Small intestine (tissue), 7 donors: ENCODE results near the gene DSC2. TPM values are rescaled to one million over a fixed set of nuclear protein-coding genes. Genes with fewer than 3 reads are reported as not detected.
"Not testable (repeated sequence)": the region's sequence is repeated elsewhere in the genome, so short reads cannot be mapped to it uniquely, and the experiment has no call there.

Experiments used
- DNase-seq, 2 donors: peaks; one replicate each; pipeline versions ENCODE4 v3.0.0 to v3.0.0-alpha.2; 2013
- FAIRE-seq: peaks from 2 replicates; lab custom pipeline; 2012; peaks lifted over from hg19 to GRCh38; lab: Jason Lieb, UNC
- H3K27ac ChIP-seq, 3 donors: one replicate each; pipeline ENCODE4 v1.5.1; 2013; ENCODE audit warnings: low read length in 2 of 3, mild to moderate bottlenecking in 2 of 3, control low read depth in 1 of 3, inconsistent platforms in 1 of 3, low read depth in 1 of 3, moderate library complexity in 1 of 3
- H3K27me3 ChIP-seq, 3 donors: one replicate each; pipeline ENCODE4 v1.6.1; 2013; ENCODE audit warnings: low read length in 3 of 3, inconsistent platforms in 1 of 3; ENCODE audit not compliant: control insufficient read depth in 3 of 3, insufficient read depth in 3 of 3
- H3K36me3 ChIP-seq, 3 donors: one replicate each; pipeline ENCODE4 v1.6.1; 2013; ENCODE audit warnings: low read length in 3 of 3, inconsistent platforms in 1 of 3, low read depth in 1 of 3, mild to moderate bottlenecking in 1 of 3, moderate library complexity in 1 of 3; ENCODE audit not compliant: control insufficient read depth in 3 of 3, insufficient read depth in 2 of 3
- H3K4me1 ChIP-seq, 3 donors: one replicate each; pipeline ENCODE4 v1.6.1; 2013; ENCODE audit warnings: low read length in 2 of 3, inconsistent platforms in 1 of 3, low read depth in 1 of 3, mild to moderate bottlenecking in 1 of 3, moderate library complexity in 1 of 3; ENCODE audit not compliant: control insufficient read depth in 3 of 3, insufficient read depth in 2 of 3
- H3K4me3 ChIP-seq, 3 donors: one replicate each; pipeline ENCODE4 v1.5.1; 2013; ENCODE audit warnings: low read length in 3 of 3, control low read depth in 1 of 3, inconsistent platforms in 1 of 3, low read depth in 1 of 3, mild to moderate bottlenecking in 1 of 3, moderate library complexity in 1 of 3
- H3K9me3 ChIP-seq, 2 donors: one replicate each; pipeline ENCODE4 v1.6.1; 2013; ENCODE audit warnings: low read depth in 1 of 2, low read length in 1 of 2; ENCODE audit not compliant: control insufficient read depth in 2 of 2, insufficient read depth in 1 of 2
- WGBS, 3 donors: extraction: QIAGEN DNeasy Blood & Tissue Kit; methylation state at CpG; one replicate each; pipeline ENCODE4 v1.1.7; 2013; 5-methylcytosine and 5-hydroxymethylcytosine counted together
- polyA plus RNA-seq, 4 donors: library from polyadenylated mRNA; stranded (reverse) in 3 of 4; unstranded in 1 of 4; fragments of 200-250 nt in 3 of 4; fragments of 120-200 nt in 1 of 4; gene quantifications; one replicate each; pipeline versions ENCODE4 v1.2.1 to v1.2.3, GENCODE V29; 2013
- donor health status: healthy with polysubstance abuse.
- donor health status: control.
- donor health status: control.
- donor health status: Bipolar disorder and iron deficiency.
- donor health status: healthy.

DSC2 gene
- polyA plus RNA-seq, 4 donors = 12.7 to 75.1 (median 18.5) TPM

GRCh38 chr18:31041271-31042083, 60.7 kb downstream of the DSC2 start:
- DNase-seq (peak; percentile 36 to 62), FAIRE-seq (no peak)
- peaks cover 0 to 3% of the 10 kb centered on the region in 2 donors for H3K9me3 ChIP-seq
- 2 to 6% (median 4%) methylated on average over 51 to 52 of the region's 52 CpGs for WGBS, 3 donors
- H3K27ac ChIP-seq = no peak overlapping the region
- peaks cover 0 to 15% (median 6%) of the 10 kb centered on the region in 3 donors for H3K4me1 ChIP-seq
- peak overlapping the region in 1 of 3 donors; percentile 24 for H3K4me3 ChIP-seq
- peaks cover 5 to 51% (median 24%) of the 10 kb centered on the region in 3 donors for H3K27me3 ChIP-seq
- no peaks in the 10 kb centered on the region for H3K36me3 ChIP-seq

- H3K27me3 ChIP-seq = peaks cover 5 to 48% (median 24%) of the 10 kb centered on the region in 3 donors
- peaks cover 0 to 15% (median 6%) of the 10 kb centered on the region in 3 donors for H3K4me1 ChIP-seq
- FAIRE-seq (no peak), DNase-seq (peak in 1 of 2 donors; percentile 24)
- H3K4me3 ChIP-seq = no peak overlapping the region
- H3K27ac ChIP-seq = no peak overlapping the region
- 7 to 9% (median 8%) methylated on average over 18 of the region's 18 CpGs for WGBS, 3 donors
- peaks cover 0 to 3% of the 10 kb centered on the region in 2 donors for H3K9me3 ChIP-seq
- H3K36me3 ChIP-seq = no peaks in the 10 kb centered on the region
These were observed 61.4 kb downstream of the DSC2 start for GRCh38 chr18:31040686-31041270.

- H3K36me3 ChIP-seq = no peaks in the 10 kb centered on the region
- H3K4me1 ChIP-seq = peaks cover 0 to 15% (median 6%) of the 10 kb centered on the region in 3 donors
- H3K4me3 ChIP-seq = no peak overlapping the region
- WGBS, 3 donors = 52 to 62% (median 57%) methylated on average over 3 of the region's 3 CpGs
- peaks cover 0 to 3% of the 10 kb centered on the region in 2 donors for H3K9me3 ChIP-seq
- no peak for DNase-seq
- no peak overlapping the region for H3K27ac ChIP-seq
- FAIRE-seq = no peak
- peaks cover 5 to 45% (median 24%) of the 10 kb centered on the region in 3 donors for H3K27me3 ChIP-seq
These were observed 62.8 kb downstream of the DSC2 start for GRCh38 chr18:31039426-31039825.

GRCh38 chr18:31037686-31038085, 64.5 kb downstream of the DSC2 start:
- H3K4me1 ChIP-seq = peaks cover 0 to 15% (median 6%) of the 10 kb centered on the region in 3 donors
- not testable (repeated sequence) for H3K36me3 ChIP-seq, DNase-seq, H3K9me3 ChIP-seq, H3K27ac ChIP-seq, H3K4me3 ChIP-seq, FAIRE-seq
- H3K27me3 ChIP-seq = peaks cover 1 to 28% (median 15%) of the 10 kb centered on the region in 3 donors
- 91 to 93% (median 92%) methylated on average over 5 of the region's 5 CpGs for WGBS, 3 donors

GRCh38 chr18:31034541-31034940, 67.7 kb downstream of the DSC2 start:
- FAIRE-seq = no peak

GRCh38 chr18:31030574-31031278, 71.5 kb downstream of the DSC2 start:
- H3K27ac ChIP-seq = no peak overlapping the region
- no peaks in the 10 kb centered on the region for H3K4me1 ChIP-seq
- no peaks in the 10 kb centered on the region for H3K9me3 ChIP-seq
- no peak overlapping the region for H3K4me3 ChIP-seq
- H3K36me3 ChIP-seq = no peaks in the 10 kb centered on the region
- 46 to 67% (median 61%) methylated on average over 4 of the region's 4 CpGs for WGBS, 3 donors
- peaks cover 0 to 2% (median 0%) of the 10 kb centered on the region in 3 donors for H3K27me3 ChIP-seq
- FAIRE-seq (no peak), DNase-seq (no peak)

More at GRCh38 chr18:31034541-31034940, 67.7 kb downstream of the DSC2 start:
- no peaks in the 10 kb centered on the region for H3K4me1 ChIP-seq
- no peaks in the 10 kb centered on the region for H3K36me3 ChIP-seq
- H3K27ac ChIP-seq = no peak overlapping the region
- peaks cover 0 to 2% (median 0%) of the 10 kb centered on the region in 3 donors for H3K27me3 ChIP-seq
- no peak overlapping the region for H3K4me3 ChIP-seq
- H3K9me3 ChIP-seq = no peaks in the 10 kb centered on the region
- DNase-seq = no peak
- WGBS, 3 donors = 77 to 88% (median 80%) methylated on average over 4 of the region's 4 CpGs

GRCh38 chr18:31015715-31016434, 86.3 kb downstream of the DSC2 start:
- Histone ChIP-seq H3K27me3 (no peaks in the 10 kb centered on the region), H3K4me1 (no peaks in the 10 kb centered on the region), H3K27ac (no peak overlapping the region), H3K9me3 (no peaks in the 10 kb centered on the region), H3K36me3 (no peaks in the 10 kb centered on the region), H3K4me3 (no peak overlapping the region)
- WGBS, 3 donors = 88 to 90% (median 90%) methylated on average over 3 of the region's 3 CpGs
- FAIRE-seq (no peak), DNase-seq (no peak)
